MV-4-11 (cell line): ENCODE measurements around the gene CAPSL.
"Not testable (repeated sequence)": the region's sequence is repeated elsewhere in the genome, so short reads cannot be mapped to it uniquely, and the experiment has no call there.

Source experiments
- DNase-seq: peaks from one replicate; lab custom pipeline; 2025; lab: John Stamatoyannopoulos, UW

CAPSL gene

GRCh38 chr5:35876454-35876853, 62.0 kb downstream of the CAPSL start:
- peak; percentile 68 for DNase-seq

- DNase-seq: no peak
Observed at GRCh38 chr5:35870605-35871004, 67.8 kb downstream of the CAPSL start.

- DNase-seq: peak; percentile 22
Observed at GRCh38 chr5:35869685-35870277, 68.6 kb downstream of the CAPSL start.

GRCh38 chr5:35867998-35868397, 70.4 kb downstream of the CAPSL start:
- no peak for DNase-seq

GRCh38 chr5:35863159-35863558, 75.3 kb downstream of the CAPSL start:
- DNase-seq: peak; percentile 78

GRCh38 chr5:35862126-35862525, 76.3 kb downstream of the CAPSL start:
- DNase-seq: no peak

- no peak for DNase-seq
Observed at GRCh38 chr5:35861718-35862117, 76.7 kb downstream of the CAPSL start.

- no peak for DNase-seq
Observed at GRCh38 chr5:35860686-35861085, 77.7 kb downstream of the CAPSL start.

GRCh38 chr5:35859101-35859661, 79.2 kb downstream of the CAPSL start:
- no peak for DNase-seq

- DNase-seq: no peak
Observed at GRCh38 chr5:35857606-35858205, 80.7 kb downstream of the CAPSL start.

- DNase-seq: peak; percentile 90
Observed at GRCh38 chr5:35856765-35857351, 81.6 kb downstream of the CAPSL start, which contains the start of gene IL7R. IL7R (plus strand) TSS chr5:35856891; CDS start chr5:35856978, 87 bp downstream.

GRCh38 chr5:35856186-35856764, 82.1 kb downstream of the CAPSL start:
- DNase-seq: not testable (repeated sequence)

GRCh38 chr5:35855187-35855586, 83.2 kb downstream of the CAPSL start:
- no peak for DNase-seq
